Measurements from ENCODE around the gene GPR158.

GPR158 gene

GRCh38 chr10:25169740-25170139, 5.1 kb upstream of the GPR158 start:
- FAIRE-seq: no peak
- no peak for DNase-seq (ENCODE audit: insufficient read length, low spot score)
- TF ChIP-seq POU2F2 (IDR thresholded peaks at IDR 0.05; ENCODE audit: low read depth, low read length): no peak
- no peak for TF ChIP-seq PAX5 (IDR thresholded peaks at IDR 0.05; ENCODE audit: insufficient read depth, low read length, severe bottlenecking)
- TF ChIP-seq POLR2AphosphoS5 (IDR thresholded peaks at IDR 0.05; ENCODE audit: low read depth, low read length): no peak
- TF ChIP-seq TAF1 (IDR thresholded peaks at IDR 0.05; ENCODE audit: low read depth, low read length): no peak
- no peak for TF ChIP-seq POLR2A (IDR thresholded peaks at IDR 0.05; ENCODE audit: low read depth, low read length)
- TF ChIP-seq SPI1 (IDR thresholded peaks at IDR 0.05; ENCODE audit: low read depth, low read length): no peak

DNA sequence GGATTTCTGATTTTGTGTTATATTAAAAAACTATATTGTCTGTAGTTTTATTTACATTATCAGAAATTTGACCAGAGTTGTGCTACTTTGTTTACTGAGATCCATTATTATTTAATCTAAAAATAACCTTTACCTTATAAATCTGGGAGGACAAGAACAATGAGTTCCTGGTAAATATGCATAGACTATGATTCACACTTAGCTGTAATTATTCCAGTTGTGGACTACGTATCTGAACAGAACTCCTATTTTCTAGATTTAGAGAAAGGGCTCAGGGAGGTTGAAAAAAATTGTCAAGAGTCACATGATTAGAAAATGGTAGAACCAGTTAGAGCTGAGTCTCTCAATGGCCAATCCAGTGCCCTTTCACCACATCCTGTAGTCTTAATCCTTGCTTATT, 4.2 kb upstream of the GPR158 start:
- TF ChIP-seq SPI1 (IDR thresholded peaks at IDR 0.05; ENCODE audit: low read depth, low read length) (no peak), TAF1 (IDR thresholded peaks at IDR 0.05; ENCODE audit: low read depth, low read length) (no peak), POLR2AphosphoS5 (IDR thresholded peaks at IDR 0.05; ENCODE audit: low read depth, low read length) (no peak), PAX5 (IDR thresholded peaks at IDR 0.05; ENCODE audit: insufficient read depth, low read length, severe bottlenecking) (no peak), POU2F2 (IDR thresholded peaks at IDR 0.05; ENCODE audit: low read depth, low read length) (no peak), POLR2A (IDR thresholded peaks at IDR 0.05; ENCODE audit: low read depth, low read length) (no peak)
- no peak for DNase-seq (ENCODE audit: insufficient read length, low spot score)
- FAIRE-seq: no peak

DNA sequence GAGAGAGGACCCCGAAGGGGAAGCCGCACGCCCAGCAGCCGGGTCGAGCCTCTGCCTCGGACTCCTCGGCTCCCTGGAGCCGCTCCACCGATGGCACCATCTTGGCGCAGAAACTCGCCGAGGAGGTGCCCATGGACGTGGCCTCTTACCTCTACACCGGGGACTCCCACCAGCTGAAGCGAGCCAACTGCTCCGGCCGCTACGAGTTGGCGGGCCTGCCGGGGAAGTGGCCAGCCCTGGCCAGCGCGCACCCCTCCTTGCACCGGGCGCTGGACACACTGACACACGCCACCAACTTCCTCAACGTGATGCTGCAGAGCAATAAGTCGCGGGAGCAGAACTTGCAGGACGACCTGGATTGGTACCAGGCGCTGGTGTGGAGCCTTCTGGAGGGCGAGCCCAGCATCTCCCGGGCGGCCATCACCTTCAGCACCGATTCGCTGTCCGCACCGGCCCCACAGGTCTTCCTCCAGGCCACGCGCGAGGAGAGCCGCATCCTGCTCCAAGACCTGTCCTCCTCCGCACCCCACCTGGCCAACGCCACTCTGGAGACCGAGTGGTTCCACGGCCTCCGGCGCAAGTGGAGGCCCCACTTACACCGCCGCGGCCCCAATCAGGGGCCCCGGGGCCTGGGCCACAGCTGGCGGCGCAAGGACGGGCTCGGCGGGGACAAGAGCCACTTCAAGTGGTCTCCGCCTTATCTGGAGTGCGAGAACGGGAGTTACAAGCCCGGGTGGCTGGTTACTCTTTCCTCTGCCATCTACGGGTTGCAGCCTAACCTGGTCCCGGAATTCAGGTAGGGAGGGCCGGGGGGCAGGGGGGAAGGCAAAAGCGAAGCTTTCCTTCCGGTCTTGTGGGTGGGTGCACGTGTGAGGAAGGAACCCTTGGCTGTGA, 973 bp downstream of the GPR158 start:
- no peak for DNase-seq (ENCODE audit: insufficient read length, low spot score)
- FAIRE-seq: no peak
- no peak for TF ChIP-seq SPI1 (IDR thresholded peaks at IDR 0.05; ENCODE audit: low read depth, low read length)
- no peak for TF ChIP-seq POLR2AphosphoS5 (IDR thresholded peaks at IDR 0.05; ENCODE audit: low read depth, low read length)
- TF ChIP-seq POLR2A (IDR thresholded peaks at IDR 0.05; ENCODE audit: low read depth, low read length): no peak
- no peak for TF ChIP-seq TAF1 (IDR thresholded peaks at IDR 0.05; ENCODE audit: low read depth, low read length)
- TF ChIP-seq POU2F2 (IDR thresholded peaks at IDR 0.05; ENCODE audit: low read depth, low read length): no peak
- no peak for TF ChIP-seq PAX5 (IDR thresholded peaks at IDR 0.05; ENCODE audit: insufficient read depth, low read length, severe bottlenecking)

- no peak for DNase-seq (ENCODE audit: insufficient read length, low spot score)
- FAIRE-seq: no peak
- TF ChIP-seq SPI1 (IDR thresholded peaks at IDR 0.05; ENCODE audit: low read depth, low read length) (no peak), POLR2AphosphoS5 (IDR thresholded peaks at IDR 0.05; ENCODE audit: low read depth, low read length) (no peak), TAF1 (IDR thresholded peaks at IDR 0.05; ENCODE audit: low read depth, low read length) (no peak), POU2F2 (IDR thresholded peaks at IDR 0.05; ENCODE audit: low read depth, low read length) (no peak), PAX5 (IDR thresholded peaks at IDR 0.05; ENCODE audit: insufficient read depth, low read length, severe bottlenecking) (no peak), POLR2A (IDR thresholded peaks at IDR 0.05; ENCODE audit: low read depth, low read length) (no peak)
These were observed 1.7 kb downstream of the GPR158 start for GRCh38 chr10:25176421-25176968.

DNA sequence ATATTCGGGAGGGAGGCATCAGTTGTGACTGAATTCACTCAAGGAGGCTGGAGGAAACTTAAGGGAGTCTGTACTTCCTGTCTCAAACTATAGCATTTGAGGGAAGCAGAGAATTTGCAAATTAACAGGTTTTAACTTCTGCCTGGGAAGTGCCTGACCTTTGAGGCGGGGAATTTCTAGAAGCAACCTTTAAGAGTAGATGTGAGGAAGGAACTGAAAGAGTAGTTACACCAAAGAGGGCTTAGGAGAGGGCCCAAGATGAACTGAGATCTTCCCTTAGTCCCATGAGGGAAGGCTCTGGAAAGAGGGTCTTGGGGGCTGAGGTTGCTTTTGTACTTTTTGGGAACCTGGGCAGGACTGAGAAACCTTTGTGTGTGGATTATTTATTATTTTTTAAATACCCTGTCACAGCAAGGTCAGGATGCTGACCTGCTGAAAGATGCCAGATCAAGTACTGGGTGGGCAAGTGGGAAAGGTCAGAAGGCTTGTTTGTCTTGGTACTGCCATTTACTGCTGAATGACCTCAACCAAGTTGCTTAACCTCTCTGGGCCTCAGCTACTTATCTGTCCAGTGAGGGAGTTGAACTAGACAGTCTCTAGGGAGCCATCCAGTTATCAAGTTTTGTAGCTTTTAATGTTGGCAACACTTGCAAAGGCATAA, 2.4 kb downstream of the GPR158 start:
- no peak for DNase-seq (ENCODE audit: insufficient read length, low spot score)
- no peak for FAIRE-seq
- TF ChIP-seq SPI1 (IDR thresholded peaks at IDR 0.05; ENCODE audit: low read depth, low read length): no peak
- TF ChIP-seq POU2F2 (IDR thresholded peaks at IDR 0.05; ENCODE audit: low read depth, low read length): no peak
- no peak for TF ChIP-seq TAF1 (IDR thresholded peaks at IDR 0.05; ENCODE audit: low read depth, low read length)
- no peak for TF ChIP-seq PAX5 (IDR thresholded peaks at IDR 0.05; ENCODE audit: insufficient read depth, low read length, severe bottlenecking)
- TF ChIP-seq POLR2A (IDR thresholded peaks at IDR 0.05; ENCODE audit: low read depth, low read length): no peak
- TF ChIP-seq POLR2AphosphoS5 (IDR thresholded peaks at IDR 0.05; ENCODE audit: low read depth, low read length): no peak

- no peak for TF ChIP-seq POLR2A (IDR thresholded peaks at IDR 0.05; ENCODE audit: low read depth, low read length)
- no peak for TF ChIP-seq PAX5 (IDR thresholded peaks at IDR 0.05; ENCODE audit: insufficient read depth, low read length, severe bottlenecking)
- no peak for TF ChIP-seq POLR2AphosphoS5 (IDR thresholded peaks at IDR 0.05; ENCODE audit: low read depth, low read length)
- no peak for TF ChIP-seq TAF1 (IDR thresholded peaks at IDR 0.05; ENCODE audit: low read depth, low read length)
- TF ChIP-seq SPI1 (IDR thresholded peaks at IDR 0.05; ENCODE audit: low read depth, low read length): no peak
- TF ChIP-seq POU2F2 (IDR thresholded peaks at IDR 0.05; ENCODE audit: low read depth, low read length): no peak
- FAIRE-seq (no peak), DNase-seq (ENCODE audit: insufficient read length, low spot score) (no peak)
These were observed 2.9 kb downstream of the GPR158 start for GRCh38 chr10:25177754-25178135.

DNA sequence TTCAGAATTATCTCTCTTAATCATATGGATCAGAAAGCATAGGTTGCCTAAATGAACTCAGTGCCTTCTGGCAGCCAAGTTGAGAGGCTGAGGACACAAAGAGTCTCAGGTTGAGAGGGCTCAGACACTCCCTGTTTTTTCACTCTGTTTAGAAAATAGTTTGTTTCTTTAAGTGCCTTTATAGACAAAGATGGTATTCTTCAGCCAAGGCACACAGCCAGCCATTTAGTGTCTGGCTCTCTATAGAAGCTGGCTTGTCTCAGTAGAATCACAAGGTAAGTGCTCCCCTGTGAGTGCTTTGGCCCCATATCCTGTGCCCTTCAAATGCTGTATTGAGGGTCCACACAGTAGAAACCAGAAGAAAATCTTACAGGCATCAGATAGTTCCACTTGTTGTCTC, 3.6 kb downstream of the GPR158 start:
- FAIRE-seq (no peak), DNase-seq (ENCODE audit: insufficient read length, low spot score) (no peak)
- no peak for TF ChIP-seq POLR2A (IDR thresholded peaks at IDR 0.05; ENCODE audit: low read depth, low read length)

- DNase-seq (ENCODE audit: insufficient read length, low spot score): no peak
- TF ChIP-seq POLR2A (IDR thresholded peaks at IDR 0.05; ENCODE audit: low read depth, low read length): no peak
- no peak for TF ChIP-seq TAF1 (IDR thresholded peaks at IDR 0.05; ENCODE audit: low read depth, low read length)
- TF ChIP-seq POLR2AphosphoS5 (IDR thresholded peaks at IDR 0.05; ENCODE audit: low read depth, low read length): no peak
- TF ChIP-seq SPI1 (IDR thresholded peaks at IDR 0.05; ENCODE audit: low read depth, low read length): no peak
- no peak for TF ChIP-seq PAX5 (IDR thresholded peaks at IDR 0.05; ENCODE audit: insufficient read depth, low read length, severe bottlenecking)
- TF ChIP-seq POU2F2 (IDR thresholded peaks at IDR 0.05; ENCODE audit: low read depth, low read length): no peak
- no peak for FAIRE-seq
These were observed 6.0 kb downstream of the GPR158 start for GRCh38 chr10:25180801-25181200.

GRCh38 chr10:25182636-25183035, 7.8 kb downstream of the GPR158 start:
- no peak for DNase-seq (ENCODE audit: insufficient read length, low spot score)
- no peak for FAIRE-seq
- TF ChIP-seq POLR2AphosphoS5 (IDR thresholded peaks at IDR 0.05; ENCODE audit: low read depth, low read length) (no peak), TAF1 (IDR thresholded peaks at IDR 0.05; ENCODE audit: low read depth, low read length) (no peak), POLR2A (IDR thresholded peaks at IDR 0.05; ENCODE audit: low read depth, low read length) (no peak), SPI1 (IDR thresholded peaks at IDR 0.05; ENCODE audit: low read depth, low read length) (no peak), PAX5 (IDR thresholded peaks at IDR 0.05; ENCODE audit: insufficient read depth, low read length, severe bottlenecking) (no peak), POU2F2 (IDR thresholded peaks at IDR 0.05; ENCODE audit: low read depth, low read length) (no peak)
